Fibroblast of villous mesenchyme (primary cell): ENCODE results near the gene TUBGCP6. TPM values are rescaled to one million over a fixed set of nuclear protein-coding genes. Genes with fewer than 3 reads are reported as not detected.

Experiments used
- DNase-seq: peaks from one replicate; pipeline ENCODE4 v3.0.0-alpha.2; 2010; ENCODE audit warnings: low read depth
- H3K4me3 ChIP-seq: 2 replicates; pipeline ENCODE4 v1.5.1; 2011; ENCODE audit warnings: low read depth, mild to moderate bottlenecking, low read length
- total RNA-seq: library from RNA; depleted of rRNA; stranded (reverse); fragments of >200 nt; gene quantifications from 2 replicates; pipeline ENCODE4 v1.2.3, GENCODE V29; 2012
- TF ChIP-seq, protein P1 (sequence below): IDR thresholded peaks from 2 replicates; pipeline ENCODE4 v1.5.1; 2012; ENCODE audit warnings: low read depth, mild to moderate bottlenecking, low read length; ENCODE audit not compliant: insufficient read depth

Gene TUBGCP6
- total RNA-seq, 1 donor = 32.4 TPM

DNA sequence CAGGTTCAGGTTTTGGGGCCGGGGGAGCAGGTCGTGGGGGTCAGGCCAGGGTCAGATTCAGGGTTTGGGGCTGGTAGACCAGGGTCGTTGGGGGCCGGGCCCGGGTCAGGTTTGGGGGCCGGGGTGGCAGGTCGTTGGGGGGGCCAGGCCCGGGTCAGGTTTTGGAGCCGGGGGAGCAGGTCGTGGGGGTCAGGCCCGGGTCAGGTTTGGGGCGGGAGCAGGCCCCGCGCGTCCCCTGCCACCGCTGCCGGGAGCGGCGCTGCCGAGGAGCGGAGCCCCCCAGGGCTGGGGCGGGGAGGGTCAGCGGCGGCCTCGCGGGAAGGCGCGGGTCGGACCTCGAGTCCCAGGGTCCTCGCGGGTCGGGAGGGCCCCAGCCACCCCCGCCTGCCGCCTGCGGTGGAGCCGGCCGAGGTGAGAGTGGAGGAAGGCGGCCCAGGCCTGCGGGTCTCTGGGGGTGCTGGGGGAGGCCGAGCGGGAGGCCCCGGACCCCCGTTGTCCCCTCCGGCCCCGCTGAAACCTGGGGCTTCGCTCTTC, 58.6 kb downstream of the TUBGCP6 start:
- DNase-seq = no peak
- H3K4me3 ChIP-seq = peak overlapping the region; percentile 73
- TF ChIP-seq, protein P1, sequence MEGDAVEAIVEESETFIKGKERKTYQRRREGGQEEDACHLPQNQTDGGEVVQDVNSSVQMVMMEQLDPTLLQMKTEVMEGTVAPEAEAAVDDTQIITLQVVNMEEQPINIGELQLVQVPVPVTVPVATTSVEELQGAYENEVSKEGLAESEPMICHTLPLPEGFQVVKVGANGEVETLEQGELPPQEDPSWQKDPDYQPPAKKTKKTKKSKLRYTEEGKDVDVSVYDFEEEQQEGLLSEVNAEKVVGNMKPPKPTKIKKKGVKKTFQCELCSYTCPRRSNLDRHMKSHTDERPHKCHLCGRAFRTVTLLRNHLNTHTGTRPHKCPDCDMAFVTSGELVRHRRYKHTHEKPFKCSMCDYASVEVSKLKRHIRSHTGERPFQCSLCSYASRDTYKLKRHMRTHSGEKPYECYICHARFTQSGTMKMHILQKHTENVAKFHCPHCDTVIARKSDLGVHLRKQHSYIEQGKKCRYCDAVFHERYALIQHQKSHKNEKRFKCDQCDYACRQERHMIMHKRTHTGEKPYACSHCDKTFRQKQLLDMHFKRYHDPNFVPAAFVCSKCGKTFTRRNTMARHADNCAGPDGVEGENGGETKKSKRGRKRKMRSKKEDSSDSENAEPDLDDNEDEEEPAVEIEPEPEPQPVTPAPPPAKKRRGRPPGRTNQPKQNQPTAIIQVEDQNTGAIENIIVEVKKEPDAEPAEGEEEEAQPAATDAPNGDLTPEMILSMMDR = no peak

DNA sequence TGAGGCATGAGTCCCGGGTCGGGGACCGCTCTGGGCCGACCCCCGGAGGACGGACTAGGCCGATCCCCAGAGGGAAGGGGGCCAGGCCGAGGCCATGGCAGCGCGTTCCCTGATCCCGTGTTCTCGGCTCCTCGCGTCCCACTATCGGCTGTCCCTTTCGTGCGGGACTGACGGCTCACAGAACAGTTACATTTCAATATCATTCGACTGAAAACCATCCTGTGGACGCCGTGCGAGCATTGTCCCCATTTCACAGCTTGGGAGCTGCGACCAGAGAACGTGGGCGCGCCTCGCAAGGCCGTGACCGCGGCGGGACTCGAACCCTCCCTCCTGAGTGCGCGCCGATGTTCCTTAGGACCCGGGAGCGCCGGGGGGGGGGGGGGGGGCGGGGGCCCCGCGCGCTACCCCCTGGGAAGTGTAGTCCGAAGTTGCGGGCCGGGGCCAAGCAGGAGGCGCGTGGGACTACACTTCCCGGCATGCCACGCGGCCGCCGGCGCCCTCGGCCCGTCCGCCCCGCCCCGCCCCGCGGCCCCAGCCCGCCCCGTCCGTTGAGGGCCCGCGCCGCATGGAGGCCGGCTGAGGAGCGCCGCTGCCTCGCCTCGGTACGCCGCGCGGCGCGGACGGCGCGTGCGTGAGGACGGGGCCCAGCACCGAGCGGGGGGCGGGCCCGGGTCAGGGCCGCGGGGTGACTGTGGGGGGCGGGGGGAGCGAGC, 59.3 kb downstream of the TUBGCP6 start, which contains the start of gene TRABD:
Gene TRABD, plus strand, starts transcription at position 539 of the 713 bp plus-strand sequence. CDS start 7,148 bp downstream, outside the sequence.
- peak within 1 kb of the TSS; percentile 73 for H3K4me3 ChIP-seq
- DNase-seq = peak; percentile 89
- TF ChIP-seq, protein P1 = no peak

DNA sequence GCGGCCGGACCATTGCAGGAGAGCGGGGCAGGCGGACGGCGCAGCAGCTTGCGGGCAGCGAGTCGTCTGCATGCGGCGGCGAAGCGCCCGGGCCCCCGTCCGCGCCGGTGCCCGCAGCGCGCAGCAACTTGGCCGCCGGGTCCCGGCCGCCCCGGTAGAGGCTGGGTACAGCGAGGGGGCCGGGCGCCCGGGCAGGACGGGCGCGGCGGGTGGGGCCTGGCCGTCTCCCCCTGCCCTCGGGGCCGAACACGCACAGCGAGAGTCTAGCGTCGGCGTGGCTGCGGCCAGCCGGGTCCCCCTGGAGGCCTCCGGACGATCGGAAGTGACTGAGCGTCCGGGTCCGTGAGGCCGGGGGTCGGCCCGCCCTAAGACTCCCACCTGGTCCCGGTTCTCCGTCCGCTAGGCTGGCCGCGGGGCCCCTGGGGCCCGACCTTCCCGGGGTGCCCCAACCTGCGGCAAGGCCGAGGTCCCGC, 59.9 kb downstream of the TUBGCP6 start:
- H3K4me3 ChIP-seq = peak overlapping the region; percentile 52
- TF ChIP-seq, protein P1 = no peak
- DNase-seq = no peak

DNA sequence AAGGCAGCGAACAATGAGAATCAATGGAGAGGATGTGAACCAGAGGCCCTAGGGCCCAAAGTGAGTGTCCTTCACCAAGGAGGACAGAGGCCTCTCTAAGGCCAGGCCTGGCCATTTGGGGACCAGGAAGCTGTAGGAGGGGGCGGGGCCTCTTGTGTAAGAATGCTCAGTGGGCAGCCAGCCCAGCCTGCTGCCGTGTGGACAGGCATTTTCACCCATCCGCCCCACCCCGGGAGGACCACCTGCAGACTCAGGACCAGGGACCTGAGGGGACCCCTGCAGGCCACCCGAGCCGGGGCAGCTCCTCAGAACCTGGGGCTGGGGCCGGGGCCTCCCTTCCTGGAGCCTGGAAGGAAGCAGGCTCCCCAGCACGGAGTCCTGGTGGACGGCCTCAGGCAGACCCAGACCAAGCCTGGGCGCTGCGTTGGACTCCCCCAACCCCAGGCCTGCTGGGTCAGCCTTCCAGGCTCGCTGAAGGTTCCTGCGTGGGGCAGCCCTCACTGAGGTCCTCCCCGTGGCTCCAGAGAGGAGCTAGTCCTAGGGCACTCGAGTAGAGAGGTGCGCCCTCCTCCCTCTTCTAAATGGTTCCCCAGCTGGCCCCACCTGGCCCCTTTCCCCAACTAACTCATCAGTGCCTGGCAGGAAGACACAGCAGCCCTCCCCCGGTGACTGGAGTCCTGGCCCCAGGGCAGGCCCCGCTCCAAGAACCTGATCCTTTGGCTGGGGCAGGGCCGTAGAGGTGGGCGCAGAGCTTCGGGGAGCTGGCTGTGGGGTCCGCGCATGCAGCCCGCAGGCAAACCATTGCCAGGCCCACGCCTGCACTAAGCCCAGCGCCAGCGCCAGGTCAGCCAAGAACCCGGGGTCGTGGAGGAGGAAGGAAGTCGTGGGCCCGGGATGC, 60.6 kb downstream of the TUBGCP6 start:
- TF ChIP-seq, protein P1 = no peak
- DNase-seq = peak; percentile 62
- H3K4me3 ChIP-seq = no peak overlapping the region

DNA sequence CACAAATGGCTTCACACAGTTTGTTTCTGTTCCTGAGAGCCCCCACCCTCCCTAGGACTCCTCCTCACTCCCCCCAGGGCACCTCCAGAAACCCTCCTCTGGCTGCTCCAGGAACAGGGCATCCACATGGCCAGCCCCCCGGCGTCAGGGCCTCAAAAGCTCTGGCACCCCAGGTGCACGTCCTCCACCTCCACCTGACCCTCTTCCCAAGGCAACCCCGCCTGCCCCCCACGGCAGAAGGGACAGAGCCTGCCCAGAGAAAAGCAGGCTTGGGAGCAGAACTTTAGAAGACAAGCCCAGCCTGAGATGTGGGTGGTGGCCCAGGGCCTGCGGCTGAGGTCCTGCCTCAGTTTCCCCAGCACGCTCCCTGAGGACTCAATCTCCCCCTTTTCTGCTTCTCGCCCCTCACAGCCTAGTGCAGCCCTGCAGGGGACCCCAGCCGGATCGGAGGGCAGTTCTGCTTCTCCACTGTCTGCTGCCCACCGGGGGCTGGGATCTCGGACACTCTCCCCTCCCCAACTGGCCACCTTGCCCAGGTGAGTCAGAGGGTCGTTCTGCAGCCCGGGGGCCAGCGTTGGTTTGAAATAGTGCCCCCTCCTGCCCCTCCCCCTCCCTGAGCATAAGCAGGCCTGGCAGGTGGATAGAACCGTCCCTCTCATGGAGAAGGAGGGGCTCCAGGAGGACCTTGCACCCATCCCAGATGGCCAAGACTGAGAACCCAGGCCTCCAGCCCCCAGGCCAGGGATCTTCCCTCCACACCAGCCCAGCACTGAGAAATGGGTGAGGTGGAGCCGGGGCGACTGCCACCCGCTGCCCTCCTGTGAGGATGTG, 61.5 kb downstream of the TUBGCP6 start:
- TF ChIP-seq, protein P1 = no peak
- no peak for DNase-seq

More for the DNA sequence above, 61.5 kb downstream of the TUBGCP6 start:
- no peak overlapping the region for H3K4me3 ChIP-seq
